Loucy (cell line): ENCODE results near the gene MAP7.

Experiments used
- H2AFZ ChIP-seq: fragments of 200-600 bp; sonication (generic); 2 replicates; pipeline ENCODE4 v1.6.0; 2016; ENCODE audit warnings: antibody characterized with exemption, mild to moderate bottlenecking, low read length, moderate library complexity
- H3F3A ChIP-seq: fragments of 200-600 bp; 2 replicates; pipeline ENCODE4 v1.6.0; 2016; ENCODE audit warnings: antibody characterized with exemption, low read depth, mild to moderate bottlenecking
- H3K27me3 ChIP-seq: fragments of 200-600 bp; sonication (generic); 2 replicates; pipeline ENCODE4 v1.6.1; 2014; ENCODE audit warnings: low read length, mild to moderate bottlenecking; ENCODE audit not compliant: insufficient read depth, poor library complexity, severe bottlenecking
- H3K36me3 ChIP-seq: fragments of 200-600 bp; sonication (generic); 2 replicates; pipeline ENCODE4 v1.6.1; 2016; ENCODE audit warnings: low read length; ENCODE audit not compliant: insufficient read depth
- H3K4me1 ChIP-seq: fragments of 200-600 bp; sonication (generic); 2 replicates; pipeline ENCODE4 v1.5.1; 2014; ENCODE audit warnings: low read length, mild to moderate bottlenecking; ENCODE audit not compliant: insufficient read depth, poor library complexity, severe bottlenecking
- H3K4me2 ChIP-seq: fragments of 200-600 bp; sonication (generic); 2 replicates; pipeline ENCODE4 v1.6.0; 2014; ENCODE audit warnings: antibody characterized with exemption, low read length, low read depth, mild to moderate bottlenecking; ENCODE audit not compliant: poor library complexity, severe bottlenecking
- H3K4me3 ChIP-seq: fragments of 200-600 bp; sonication (generic); 2 replicates; pipeline ENCODE4 v1.5.1; 2014; ENCODE audit warnings: low read length, mild to moderate bottlenecking, mixed read lengths; ENCODE audit not compliant: poor library complexity, severe bottlenecking
- H3K79me2 ChIP-seq: fragments of 200-600 bp; sonication (generic); 2 replicates; pipeline ENCODE4 v1.6.1; 2014; ENCODE audit warnings: low read length; ENCODE audit not compliant: insufficient read depth
- H3K9ac ChIP-seq: fragments of 200-600 bp; sonication (generic); 2 replicates; pipeline ENCODE4 v1.6.0; 2014; ENCODE audit warnings: mild to moderate bottlenecking, low read depth, low read length, moderate library complexity; ENCODE audit not compliant: poor library complexity, severe bottlenecking
- H3K9me2 ChIP-seq: fragments of 200-600 bp; sonication (generic); replicated peaks from 2 replicates; pipeline ENCODE4 v1.6.1; 2016; ENCODE audit warnings: low read depth, low read length, mixed read lengths
- H3K9me3 ChIP-seq: fragments of 200-600 bp; sonication (generic); 2 replicates; pipeline ENCODE4 v1.6.1; 2014; ENCODE audit warnings: mild to moderate bottlenecking, antibody characterized with exemption, low read length, low read depth; ENCODE audit not compliant: insufficient read depth
- H4K20me1 ChIP-seq: fragments of 200-600 bp; sonication (generic); 2 replicates; pipeline ENCODE4 v1.6.0; 2014; ENCODE audit warnings: antibody characterized with exemption, low read length, mild to moderate bottlenecking; ENCODE audit not compliant: insufficient read depth, poor library complexity, severe bottlenecking
- EZH2phosphoT487 ChIP-seq: fragments of 200-600 bp; IDR thresholded peaks from 2 replicates; pipeline ENCODE4 v1.6.1; 2018; ENCODE audit warnings: antibody characterized with exemption, mild to moderate bottlenecking, moderate library complexity, borderline replicate concordance
- TF ChIP-seq, protein P1 (sequence below): fragments of 200-600 bp; sonication (generic); conservative IDR thresholded peaks from 2 replicates; pipeline ENCODE4 v1.5.1; 2014; ENCODE audit warnings: mild to moderate bottlenecking, antibody characterized with exemption, low read length

The MAP7 gene

DNA sequence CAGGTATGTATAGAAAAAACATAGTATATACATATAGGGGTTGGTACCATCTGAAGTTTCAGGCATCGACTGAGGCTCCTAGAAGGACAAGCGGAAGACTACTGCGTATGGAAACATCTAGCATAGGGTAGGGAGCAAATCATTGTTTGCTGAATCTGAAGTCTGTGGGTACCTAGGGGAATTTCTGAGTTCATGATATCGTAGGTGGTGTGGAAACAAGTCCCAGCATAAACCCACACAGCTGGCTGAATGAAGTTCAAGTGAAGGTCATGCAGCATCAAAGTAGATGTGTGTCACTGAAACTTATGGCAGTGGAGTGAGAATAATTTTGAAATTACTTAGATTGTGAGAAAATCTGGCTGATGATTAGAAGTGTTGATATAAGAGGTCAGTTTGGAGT is 39.4 kb downstream of the MAP7 start:
- H3K9ac ChIP-seq = no peak overlapping the region
- no peaks in the 10 kb centered on the region for H3K9me2 ChIP-seq
- H3F3A ChIP-seq = no peaks in the 10 kb centered on the region
- TF ChIP-seq EZH2phosphoT487 = no peak
- TF ChIP-seq, protein P1, sequence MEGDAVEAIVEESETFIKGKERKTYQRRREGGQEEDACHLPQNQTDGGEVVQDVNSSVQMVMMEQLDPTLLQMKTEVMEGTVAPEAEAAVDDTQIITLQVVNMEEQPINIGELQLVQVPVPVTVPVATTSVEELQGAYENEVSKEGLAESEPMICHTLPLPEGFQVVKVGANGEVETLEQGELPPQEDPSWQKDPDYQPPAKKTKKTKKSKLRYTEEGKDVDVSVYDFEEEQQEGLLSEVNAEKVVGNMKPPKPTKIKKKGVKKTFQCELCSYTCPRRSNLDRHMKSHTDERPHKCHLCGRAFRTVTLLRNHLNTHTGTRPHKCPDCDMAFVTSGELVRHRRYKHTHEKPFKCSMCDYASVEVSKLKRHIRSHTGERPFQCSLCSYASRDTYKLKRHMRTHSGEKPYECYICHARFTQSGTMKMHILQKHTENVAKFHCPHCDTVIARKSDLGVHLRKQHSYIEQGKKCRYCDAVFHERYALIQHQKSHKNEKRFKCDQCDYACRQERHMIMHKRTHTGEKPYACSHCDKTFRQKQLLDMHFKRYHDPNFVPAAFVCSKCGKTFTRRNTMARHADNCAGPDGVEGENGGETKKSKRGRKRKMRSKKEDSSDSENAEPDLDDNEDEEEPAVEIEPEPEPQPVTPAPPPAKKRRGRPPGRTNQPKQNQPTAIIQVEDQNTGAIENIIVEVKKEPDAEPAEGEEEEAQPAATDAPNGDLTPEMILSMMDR = no peak
- H2AFZ ChIP-seq = no peak overlapping the region
- H3K4me2 ChIP-seq = no peak overlapping the region
- H3K27me3 ChIP-seq = no peaks in the 10 kb centered on the region
- no peaks in the 10 kb centered on the region for H3K79me2 ChIP-seq
- no peaks in the 10 kb centered on the region for H4K20me1 ChIP-seq
- H3K9me3 ChIP-seq = no peaks in the 10 kb centered on the region
- H3K36me3 ChIP-seq = no peaks in the 10 kb centered on the region
- H3K4me3 ChIP-seq = no peak overlapping the region
- H3K4me1 ChIP-seq = no peaks in the 10 kb centered on the region

DNA sequence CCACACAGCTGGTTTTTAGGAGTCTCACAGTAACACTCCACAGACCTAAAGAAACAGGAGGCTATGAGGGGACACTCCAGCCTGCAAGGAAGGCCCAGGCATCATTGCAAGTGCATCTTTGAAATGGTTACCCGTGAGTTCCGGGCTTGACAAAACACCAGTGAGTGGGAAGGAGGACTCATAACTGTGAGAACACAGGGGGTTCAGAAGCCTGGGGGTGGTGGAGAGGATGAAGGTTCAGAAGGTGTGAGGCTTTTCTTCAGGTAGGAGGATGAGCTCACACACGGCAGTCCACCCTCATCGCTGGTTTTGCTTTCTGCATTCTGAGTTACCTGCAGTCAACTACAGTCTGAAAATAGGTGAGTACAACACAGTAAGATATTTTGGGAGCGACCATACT is 39.9 kb downstream of the MAP7 start:
- Histone ChIP-seq H3K4me3 (no peak overlapping the region), H2AFZ (no peak overlapping the region), H3K9me2 (no peaks in the 10 kb centered on the region), H3K27me3 (no peaks in the 10 kb centered on the region), H3K4me2 (no peak overlapping the region), H4K20me1 (no peaks in the 10 kb centered on the region), H3F3A (no peaks in the 10 kb centered on the region), H3K4me1 (no peaks in the 10 kb centered on the region), H3K36me3 (no peaks in the 10 kb centered on the region), H3K9ac (no peak overlapping the region), H3K79me2 (no peaks in the 10 kb centered on the region), H3K9me3 (no peaks in the 10 kb centered on the region)
- TF ChIP-seq EZH2phosphoT487 = no peak
- TF ChIP-seq, protein P1 = no peak

DNA sequence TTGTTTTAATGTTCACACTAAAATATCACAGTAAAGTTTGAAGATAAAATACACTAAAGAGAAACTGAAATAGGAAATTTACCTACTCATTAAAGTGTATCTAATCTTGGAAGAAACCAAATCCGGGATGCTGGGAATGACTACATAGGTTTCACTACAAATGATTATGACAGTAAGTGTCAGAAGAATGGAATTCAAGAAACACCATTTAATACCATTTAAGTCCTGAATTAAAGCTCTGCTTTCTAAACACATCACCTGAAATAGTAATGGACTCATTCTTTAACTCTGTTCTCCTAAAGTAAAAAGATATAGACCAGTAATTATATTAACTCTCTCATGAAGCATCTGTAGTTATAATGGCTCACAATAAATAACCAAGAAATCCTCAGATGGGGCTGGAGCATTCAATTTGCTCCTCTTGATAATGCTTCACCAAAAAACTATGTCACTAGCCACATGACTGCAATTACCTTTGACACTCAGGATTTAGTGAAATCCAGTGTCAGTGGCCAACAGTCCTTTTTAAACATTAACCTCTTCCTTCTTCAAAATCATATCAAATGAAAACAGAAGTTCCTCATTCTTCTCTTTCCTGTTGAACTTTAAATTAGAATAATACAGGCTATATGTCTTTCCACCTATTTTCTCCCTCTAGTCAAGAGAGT is 41.4 kb downstream of the MAP7 start:
- H3K4me1 ChIP-seq = no peaks in the 10 kb centered on the region
- no peak overlapping the region for H3K4me3 ChIP-seq
- TF ChIP-seq, protein P1 = no peak
- TF ChIP-seq EZH2phosphoT487 = no peak
- no peaks in the 10 kb centered on the region for H3K9me2 ChIP-seq
- no peak overlapping the region for H2AFZ ChIP-seq
- no peak overlapping the region for H3K9ac ChIP-seq
- H3F3A ChIP-seq = no peaks in the 10 kb centered on the region
- H3K36me3 ChIP-seq = no peaks in the 10 kb centered on the region
- no peaks in the 10 kb centered on the region for H3K9me3 ChIP-seq
- no peak overlapping the region for H3K4me2 ChIP-seq
- H4K20me1 ChIP-seq = no peaks in the 10 kb centered on the region
- H3K27me3 ChIP-seq = no peaks in the 10 kb centered on the region
- H3K79me2 ChIP-seq = no peaks in the 10 kb centered on the region
